Measurements from ENCODE around the gene MT4. TPM values are rescaled to one million over a fixed set of nuclear protein-coding genes. Genes with fewer than 3 reads are reported as not detected.

MT4 gene
- total and polyA plus RNA-seq, 2 experiments from 2014 or later = not detected

GRCh38 chr16:56600398-56600999 is 35.6 kb downstream of the MT4 start:
- H3K4me3 ChIP-seq = no peak overlapping the region
- no peak overlapping the region for H3K27ac ChIP-seq
- no peaks in the 10 kb centered on the region for H3K36me3 ChIP-seq
- peak; percentile 55 to 65 for DNase-seq (ENCODE audit: low read depth in 1 of 2, low spot score in 1 of 2)
- TF ChIP-seq CTCF (IDR thresholded peaks at IDR 0.05; ENCODE audit: low read depth, low read length) = peak; percentile 71
- H3K4me1 ChIP-seq (ENCODE audit: low read depth) = no peaks in the 10 kb centered on the region
- peaks cover 32% of the 10 kb centered on the region for H3K27me3 ChIP-seq
- H3K9me3 ChIP-seq (ENCODE audit: low read depth) = no peaks in the 10 kb centered on the region

DNA sequence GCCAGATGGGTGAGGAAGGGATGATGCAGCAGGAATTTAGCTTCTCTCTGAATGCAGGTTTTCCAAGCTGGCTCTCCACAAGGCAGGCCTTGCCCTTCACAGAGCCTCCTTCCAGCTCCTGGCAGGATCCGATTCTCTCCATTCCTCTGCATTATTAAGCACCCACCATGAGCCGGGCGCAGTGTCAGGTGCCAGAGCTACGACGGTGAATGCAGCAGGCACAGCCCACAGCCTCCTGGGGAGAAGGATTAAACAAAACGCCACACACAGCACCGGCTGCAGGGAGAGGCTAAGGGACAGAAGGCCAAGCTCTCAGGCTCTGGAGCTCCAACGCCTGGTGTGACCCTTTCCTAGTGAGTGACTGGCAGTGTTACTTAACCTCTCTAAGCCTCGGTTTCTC is 36.5 kb downstream of the MT4 start:
- no peak overlapping the region for H3K4me3 ChIP-seq
- no peak for TF ChIP-seq CTCF (IDR thresholded peaks at IDR 0.05; ENCODE audit: low read depth, low read length)
- H3K4me1 ChIP-seq (ENCODE audit: low read depth) = no peaks in the 10 kb centered on the region
- H3K36me3 ChIP-seq = no peaks in the 10 kb centered on the region
- no peaks in the 10 kb centered on the region for H3K9me3 ChIP-seq (ENCODE audit: low read depth)
- peaks cover 32% of the 10 kb centered on the region for H3K27me3 ChIP-seq
- DNase-seq (ENCODE audit: low read depth in 1 of 2, low spot score in 1 of 2) = no peak
- no peak overlapping the region for H3K27ac ChIP-seq

- Histone ChIP-seq H3K9me3 (ENCODE audit: low read depth) (no peaks in the 10 kb centered on the region), H3K27ac (no peak overlapping the region), H3K4me1 (ENCODE audit: low read depth) (peaks cover 1% of the 10 kb centered on the region), H3K27me3 (peaks cover 37% of the 10 kb centered on the region), H3K4me3 (no peak overlapping the region), H3K36me3 (no peaks in the 10 kb centered on the region)
- peak in 1 of 2 donors; percentile 36 for DNase-seq (ENCODE audit: low read depth in 1 of 2, low spot score in 1 of 2)
- TF ChIP-seq CTCF (IDR thresholded peaks at IDR 0.05; ENCODE audit: low read depth, low read length) = peak; percentile 32
These were observed 38.7 kb downstream of the MT4 start for GRCh38 chr16:56603589-56603988.

GRCh38 chr16:56604966-56605365 is 40.1 kb downstream of the MT4 start:
- no peaks in the 10 kb centered on the region for H3K36me3 ChIP-seq
- H3K27ac ChIP-seq = no peak overlapping the region
- no peak overlapping the region for H3K4me3 ChIP-seq
- peaks cover 8% of the 10 kb centered on the region for H3K4me1 ChIP-seq (ENCODE audit: low read depth)
- H3K9me3 ChIP-seq (ENCODE audit: low read depth) = no peaks in the 10 kb centered on the region
- TF ChIP-seq CTCF (IDR thresholded peaks at IDR 0.05; ENCODE audit: low read depth, low read length) = no peak
- DNase-seq (ENCODE audit: low read depth in 1 of 2, low spot score in 1 of 2) = no peak
- peaks cover 51% of the 10 kb centered on the region for H3K27me3 ChIP-seq

DNA sequence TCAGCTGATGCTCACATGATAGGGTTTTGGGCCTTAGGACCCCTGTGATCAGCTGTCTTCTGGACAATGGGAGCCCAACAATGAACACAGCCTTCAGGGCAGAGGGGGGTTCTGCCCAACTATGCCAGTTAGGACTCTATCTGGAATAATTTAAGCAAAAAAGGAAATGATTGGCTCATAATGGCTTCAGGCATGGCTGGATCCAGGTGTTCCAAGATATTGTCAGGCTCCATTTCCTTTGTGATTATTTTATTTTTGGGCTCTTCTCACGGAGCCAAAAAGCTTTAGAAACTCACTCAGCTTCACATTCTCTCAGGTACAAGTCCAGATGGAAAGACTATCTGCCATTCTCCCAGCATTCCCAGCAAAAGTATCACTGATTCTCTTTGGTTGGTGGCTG is 40.6 kb downstream of the MT4 start:
- Histone ChIP-seq H3K36me3 (no peaks in the 10 kb centered on the region), H3K9me3 (ENCODE audit: low read depth) (no peaks in the 10 kb centered on the region), H3K27ac (no peak overlapping the region), H3K4me3 (no peak overlapping the region), H3K4me1 (ENCODE audit: low read depth) (peaks cover 11% of the 10 kb centered on the region), H3K27me3 (peaks cover 55% of the 10 kb centered on the region)
- DNase-seq (ENCODE audit: low read depth in 1 of 2, low spot score in 1 of 2) = no peak
- TF ChIP-seq CTCF (IDR thresholded peaks at IDR 0.05; ENCODE audit: low read depth, low read length) = no peak

Measured in cardiac muscle cell (in vitro differentiated cells and primary cell).